Neural cell (in vitro differentiated cells): Measurements from ENCODE around the gene IQCN. TPM values are rescaled to one million over a fixed set of nuclear protein-coding genes. Genes with fewer than 3 reads are reported as not detected.

Source experiments
- H2AFZ ChIP-seq: fragments of 200-600, 300-800 bp; sonication (generic), shearing (Covaris generic); 2 replicates; pipeline ENCODE4 v1.6.0; 2014; ENCODE audit warnings: low read depth, mild to moderate bottlenecking, antibody characterized with exemption, low read length, moderate library complexity
- H3F3A ChIP-seq: fragments of 200-600 bp; shearing (Covaris generic); 2 replicates; pipeline ENCODE4 v1.6.1; 2016; ENCODE audit warnings: mild to moderate bottlenecking, moderate library complexity, mixed read lengths, antibody characterized with exemption, low read length; ENCODE audit not compliant: insufficient read depth, poor library complexity, severe bottlenecking
- H3K27ac ChIP-seq: fragments of 200-600, 300-800 bp; sonication (generic), shearing (Covaris generic); 2 replicates; pipeline ENCODE4 v1.5.1; 2014; ENCODE audit warnings: mild to moderate bottlenecking, low read length, moderate library complexity
- H3K27me3 ChIP-seq: fragments of 300-800, 200-600 bp; sonication (generic), shearing (Covaris generic); 2 replicates; pipeline ENCODE4 v1.6.0; 2014; ENCODE audit warnings: mild to moderate bottlenecking, low read depth, low read length, moderate library complexity; ENCODE audit not compliant: insufficient read depth
- H3K36me3 ChIP-seq: fragments of 300-800, 200-600 bp; sonication (generic), shearing (Covaris generic); 2 replicates; pipeline ENCODE4 v1.5.1; 2014; ENCODE audit warnings: mild to moderate bottlenecking, antibody characterized with exemption, low read length, moderate library complexity; ENCODE audit not compliant: insufficient read depth
- H3K4me2 ChIP-seq: fragments of 300-800, 200-600 bp; sonication (generic), shearing (Covaris generic); 2 replicates; pipeline ENCODE4 v1.6.0; 2014; ENCODE audit warnings: mild to moderate bottlenecking, low read length
- H3K4me3 ChIP-seq: fragments of 300-800, 200-600 bp; sonication (generic), shearing (Covaris generic); 2 replicates; pipeline ENCODE4 v1.5.1; 2014; ENCODE audit warnings: mild to moderate bottlenecking, low read length, moderate library complexity
- H3K79me2 ChIP-seq: fragments of 200-600 bp; shearing (Covaris generic); replicated peaks from 2 replicates; pipeline ENCODE4 v1.6.0; 2014; ENCODE audit warnings: mild to moderate bottlenecking, low read length, moderate library complexity; ENCODE audit not compliant: insufficient read depth
- H3K9ac ChIP-seq: fragments of 300-800, 200-600 bp; sonication (generic), shearing (Covaris generic); 2 replicates; pipeline ENCODE4 v1.6.1; 2016; ENCODE audit warnings: mild to moderate bottlenecking, low read length, mixed read lengths
- H3K9me2 ChIP-seq: fragments of 200-600 bp; shearing (Covaris generic); 2 replicates; pipeline ENCODE4 v1.6.1; 2016; ENCODE audit warnings: mild to moderate bottlenecking, low read length, mixed read lengths; ENCODE audit not compliant: insufficient read depth
- H3K9me3 ChIP-seq: fragments of 200-600, 300-800 bp; sonication (generic), shearing (Covaris generic); 2 replicates; pipeline ENCODE4 v1.6.1; 2016; ENCODE audit warnings: mild to moderate bottlenecking, mixed run types, low read length, moderate library complexity, mixed read lengths
- H4K20me1 ChIP-seq: fragments of 200-600 bp; shearing (Covaris generic); 2 replicates; pipeline ENCODE4 v1.6.1; 2016; ENCODE audit warnings: mild to moderate bottlenecking, mixed run types; ENCODE audit not compliant: insufficient read depth
- CTCF ChIP-seq: fragments of 450-650 bp; IDR thresholded peaks from 2 replicates; pipeline ENCODE4 v1.5.1; 2014; ENCODE audit warnings: antibody characterized with exemption, mild to moderate bottlenecking, moderate library complexity; ENCODE audit not compliant: poor library complexity, severe bottlenecking
- EP300 ChIP-seq: fragments of 450-650 bp; conservative IDR thresholded peaks from 2 replicates; pipeline ENCODE4 v1.6.1; 2014; ENCODE audit warnings: antibody characterized with exemption, mild to moderate bottlenecking, moderate library complexity; ENCODE audit not compliant: poor library complexity, severe bottlenecking
- EZH2 ChIP-seq: fragments of 200-600, 300-800 bp; shearing (Covaris generic), sonication (generic); IDR thresholded peaks from 2 replicates; pipeline ENCODE4 v1.6.1; 2014; ENCODE audit warnings: antibody characterized with exemption, low read length, borderline replicate concordance, mild to moderate bottlenecking; ENCODE audit not compliant: insufficient read depth, poor library complexity, severe bottlenecking
- MXI1 ChIP-seq: fragments of 450-650 bp; conservative IDR thresholded peaks from 2 replicates; pipeline ENCODE4 v1.6.1; 2014; ENCODE audit warnings: antibody characterized with exemption, mild to moderate bottlenecking; ENCODE audit not compliant: poor library complexity, severe bottlenecking
- POLR2AphosphoS5 ChIP-seq: IDR thresholded peaks from 2 replicates; pipeline ENCODE4 v1.6.1; 2012
- RAD21 ChIP-seq: fragments of 450-650 bp; conservative IDR thresholded peaks from 2 replicates; pipeline ENCODE4 v1.6.1; 2014; ENCODE audit warnings: antibody characterized with exemption, mild to moderate bottlenecking, moderate library complexity
- REST ChIP-seq: IDR thresholded peaks from 2 replicates; pipeline ENCODE4 v1.6.1; 2012; ENCODE audit warnings: borderline replicate concordance
- SMC3 ChIP-seq: fragments of 450-650 bp; conservative IDR thresholded peaks from 2 replicates; pipeline ENCODE4 v1.6.1; 2014; ENCODE audit warnings: antibody characterized with exemption, mild to moderate bottlenecking, moderate library complexity; ENCODE audit not compliant: poor library complexity
- TAF1 ChIP-seq: IDR thresholded peaks from 2 replicates; pipeline ENCODE4 v1.6.1; 2012; ENCODE audit warnings: low read depth
- polyA plus RNA-seq: library from polyadenylated mRNA; depleted of rRNA; stranded (reverse); fragments of >200 nt; gene quantifications from 2 replicates; pipeline ENCODE4 v1.2.3, GENCODE V29; 2014

The IQCN gene
- polyA plus RNA-seq, 1 donor from 2014 or later: 2.5 TPM

GRCh38 chr19:18308051-18308947 lies 34.0 kb upstream of the IQCN start:
- no peaks in the 10 kb centered on the region for H3K9me3 ChIP-seq
- no peak overlapping the region for H3K27ac ChIP-seq

GRCh38 chr19:18307271-18307681 lies 33.0 kb upstream of the IQCN start:
- Histone ChIP-seq H2AFZ (no peak overlapping the region), H3K36me3 (no peaks in the 10 kb centered on the region)

More at GRCh38 chr19:18308051-18308947, 34.0 kb upstream of the IQCN start:
- TF ChIP-seq SMC3 (no peak), TAF1 (no peak), RAD21 (no peak), CTCF (no peak), EZH2 (no peak), EP300 (no peak), POLR2AphosphoS5 (no peak), REST (no peak)
- no peaks in the 10 kb centered on the region for H3K27me3 ChIP-seq
- no peak overlapping the region for H3K9ac ChIP-seq
- no peak overlapping the region for H2AFZ ChIP-seq
- no peak overlapping the region for H3K4me2 ChIP-seq
- H3K79me2 ChIP-seq: no peaks in the 10 kb centered on the region
- H4K20me1 ChIP-seq: no peaks in the 10 kb centered on the region
- no peaks in the 10 kb centered on the region for H3K9me2 ChIP-seq
- no peaks in the 10 kb centered on the region for H3K36me3 ChIP-seq
- H3F3A ChIP-seq: no peaks in the 10 kb centered on the region
- H3K4me3 ChIP-seq: no peak overlapping the region

More at GRCh38 chr19:18307271-18307681, 33.0 kb upstream of the IQCN start:
- Histone ChIP-seq H3K79me2 (no peaks in the 10 kb centered on the region), H3K4me2 (no peak overlapping the region), H3K27me3 (no peaks in the 10 kb centered on the region), H3F3A (no peaks in the 10 kb centered on the region), H3K27ac (no peak overlapping the region), H3K9ac (no peak overlapping the region), H4K20me1 (no peaks in the 10 kb centered on the region), H3K9me3 (no peaks in the 10 kb centered on the region), H3K4me3 (no peak overlapping the region), H3K9me2 (no peaks in the 10 kb centered on the region)
- TF ChIP-seq EZH2 (no peak), MXI1 (no peak), RAD21 (no peak), EP300 (no peak), POLR2AphosphoS5 (no peak)
